Stomach (tissue), 9 donors: ENCODE data around the gene AGBL4. TPM values are rescaled to one million over a fixed set of nuclear protein-coding genes. Genes with fewer than 3 reads are reported as not detected.

Source experiments
- DNase-seq, 2 donors: peaks; one replicate each; pipeline versions ENCODE4 v3.0.0 to v3.0.0-alpha.2; 2013 to 2019
- H3K27ac ChIP-seq, 5 donors: fragments of 200-600 bp in 4 of 5; sonication (generic) in 4 of 5; one replicate each; pipeline ENCODE4 v1.5.1; 2013 to 2019; ENCODE audit warnings: mild to moderate bottlenecking in 1 of 5, moderate library complexity in 1 of 5
- H3K27me3 ChIP-seq, 3 donors: fragments of 200-600 bp; sonication (generic); one replicate each; pipeline ENCODE4 v1.5.1; 2017 to 2019; ENCODE audit warnings: mixed run types in 1 of 3
- H3K36me3 ChIP-seq, 4 donors: fragments of 200-600 bp; sonication (generic); 1 replicate in 3 of 4; 2 replicates in 1 of 4; pipeline ENCODE4 v1.5.1; 2016 to 2019
- H3K4me1 ChIP-seq, 4 donors: fragments of 200-600 bp; sonication (generic); one replicate each; pipeline ENCODE4 v1.5.1; 2016 to 2019
- H3K4me3 ChIP-seq, 4 donors: fragments of 200-600 bp; sonication (generic) in 3 of 4; one replicate each; pipeline ENCODE4 v1.5.1; 2016 to 2019; ENCODE audit warnings: mild to moderate bottlenecking in 1 of 4
- H3K9me3 ChIP-seq, 4 donors: fragments of 200-600 bp; sonication (generic); one replicate each; pipeline ENCODE4 v1.5.1; 2016 to 2019
- EP300 ChIP-seq: sonication (generic); formaldehyde crosslinking; IDR thresholded peaks from one replicate; pipeline ENCODE4 v1.6.1; 2017; ENCODE audit warnings: antibody characterized with exemption
- POLR2A ChIP-seq, 4 donors: fragments of 450-650 bp; IDR thresholded peaks; one replicate each; pipeline ENCODE4 v1.6.1; 2016; ENCODE audit warnings: antibody characterized with exemption in 4 of 4, control low read depth in 2 of 4, mild to moderate bottlenecking in 1 of 4, moderate library complexity in 1 of 4
- POLR2AphosphoS5 ChIP-seq, 3 donors: sonication (generic); formaldehyde crosslinking; IDR thresholded peaks; one replicate each; pipeline ENCODE4 v1.6.1; 2016; ENCODE audit warnings: antibody characterized with exemption in 3 of 3
- WGBS, 5 donors: extraction: QIAGEN DNeasy Blood & Tissue Kit in 3 of 5; methylation state at CpG; one replicate each; pipeline versions ENCODE4 v1.1.5 to v1.1.7; 2013 to 2018; 5-methylcytosine and 5-hydroxymethylcytosine counted together
- intact Hi-C: fragments of 100-400 bp; cut with DNase I; formaldehyde crosslinking; loops from one replicate; pipeline ENCODE4 v1.15.1; 2023; ENCODE audit warnings: low total_unique reads
- polyA plus RNA-seq, 3 donors: library from polyadenylated mRNA; stranded (reverse); fragments of 200-250 nt; gene quantifications; one replicate each; pipeline ENCODE4 v1.2.3, GENCODE V29; 2013
- total RNA-seq, 5 donors: library from RNA; depleted of rRNA; stranded (reverse); fragments of >200 nt; gene quantifications; one replicate each; pipeline versions ENCODE4 v1.1.0 to v1.2.3, GENCODE V29; 2014 to 2016
- TF ChIP-seq, protein P1 (sequence below), 7 experiments: fragments of 450-650 bp in 4 of 7; fragments of 200-600 bp in 3 of 7; sonication (generic) in 3 of 7; IDR thresholded peaks; one replicate each; pipeline ENCODE4 v1.5.1; 2016 to 2019; ENCODE audit warnings: antibody characterized with exemption in 7 of 7, control low read depth in 2 of 7, mild to moderate bottlenecking in 1 of 7
- donor health status: healthy with polysubstance abuse.
- donor health status: Bipolar disorder and iron deficiency.
- donor health status: healthy.

AGBL4 gene
- total and polyA plus RNA-seq, 8 donors = 0.92 TPM; not detected in 7

DNA sequence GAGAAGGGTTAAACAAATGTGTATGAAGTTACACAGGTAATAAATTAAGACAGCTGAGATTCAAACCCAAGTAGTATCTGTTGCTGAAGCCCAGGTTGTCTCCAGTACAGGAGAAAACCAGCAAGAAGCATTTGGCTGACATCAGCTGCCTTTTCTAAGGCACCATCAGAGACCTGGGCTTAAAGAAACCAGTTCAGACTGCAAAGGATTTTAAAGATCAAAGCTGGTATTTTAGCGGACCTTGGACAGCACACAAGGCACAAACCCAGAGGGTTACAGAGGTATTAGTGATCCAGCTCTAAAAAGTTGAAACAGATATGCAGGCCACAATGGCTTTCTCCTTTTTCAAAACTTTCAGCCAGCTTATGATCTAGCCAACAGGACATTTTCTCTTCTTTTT lies 1270.5 kb downstream of the AGBL4 start:
- H3K9me3 ChIP-seq = no peaks in the 10 kb centered on the region
- intact Hi-C loops = no loop called here
- H3K27me3 ChIP-seq = no peaks in the 10 kb centered on the region
- H3K4me1 ChIP-seq = no peaks in the 10 kb centered on the region
- H3K36me3 ChIP-seq = peaks cover 0 to 64% (median 40%) of the 10 kb centered on the region in 4 donors
- WGBS, 5 donors = 53 to 76% (median 67%) methylated on average over 1 of the region's 1 CpG
- H3K4me3 ChIP-seq = no peak overlapping the region
- no peak for DNase-seq
- H3K27ac ChIP-seq = no peak overlapping the region
- no peak for TF ChIP-seq POLR2A (IDR thresholded peaks at IDR 0.05)
- TF ChIP-seq, protein P1, sequence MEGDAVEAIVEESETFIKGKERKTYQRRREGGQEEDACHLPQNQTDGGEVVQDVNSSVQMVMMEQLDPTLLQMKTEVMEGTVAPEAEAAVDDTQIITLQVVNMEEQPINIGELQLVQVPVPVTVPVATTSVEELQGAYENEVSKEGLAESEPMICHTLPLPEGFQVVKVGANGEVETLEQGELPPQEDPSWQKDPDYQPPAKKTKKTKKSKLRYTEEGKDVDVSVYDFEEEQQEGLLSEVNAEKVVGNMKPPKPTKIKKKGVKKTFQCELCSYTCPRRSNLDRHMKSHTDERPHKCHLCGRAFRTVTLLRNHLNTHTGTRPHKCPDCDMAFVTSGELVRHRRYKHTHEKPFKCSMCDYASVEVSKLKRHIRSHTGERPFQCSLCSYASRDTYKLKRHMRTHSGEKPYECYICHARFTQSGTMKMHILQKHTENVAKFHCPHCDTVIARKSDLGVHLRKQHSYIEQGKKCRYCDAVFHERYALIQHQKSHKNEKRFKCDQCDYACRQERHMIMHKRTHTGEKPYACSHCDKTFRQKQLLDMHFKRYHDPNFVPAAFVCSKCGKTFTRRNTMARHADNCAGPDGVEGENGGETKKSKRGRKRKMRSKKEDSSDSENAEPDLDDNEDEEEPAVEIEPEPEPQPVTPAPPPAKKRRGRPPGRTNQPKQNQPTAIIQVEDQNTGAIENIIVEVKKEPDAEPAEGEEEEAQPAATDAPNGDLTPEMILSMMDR (IDR thresholded peaks at IDR 0.05) = no peak
- no peak for TF ChIP-seq POLR2AphosphoS5 (IDR thresholded peaks at IDR 0.05)

DNA sequence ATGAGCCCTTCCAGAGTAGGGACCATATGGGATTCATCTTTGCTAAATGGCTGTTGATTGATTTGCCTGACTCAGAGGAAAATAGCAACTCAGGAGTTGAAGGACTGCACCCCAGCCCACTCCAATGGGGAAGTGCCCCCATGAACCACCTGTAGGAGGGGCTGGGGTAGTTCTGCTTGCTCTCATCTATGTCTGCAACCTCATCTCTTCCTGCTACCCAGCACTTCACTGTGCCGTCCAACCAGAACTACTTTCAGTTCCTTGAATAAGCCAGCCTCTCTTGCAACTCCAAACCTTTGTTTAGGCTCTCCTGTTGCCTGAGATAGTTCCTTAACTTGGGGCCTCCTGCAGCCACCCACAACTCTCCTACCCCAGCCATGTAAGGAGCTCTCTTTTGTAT lies 1273.6 kb downstream of the AGBL4 start:
- no peaks in the 10 kb centered on the region for H3K4me1 ChIP-seq
- TF ChIP-seq, protein P1 (IDR thresholded peaks at IDR 0.05) = no peak
- TF ChIP-seq POLR2A (IDR thresholded peaks at IDR 0.05) = no peak
- TF ChIP-seq POLR2AphosphoS5 (IDR thresholded peaks at IDR 0.05) = no peak
- no peak for TF ChIP-seq EP300
- no peak for DNase-seq
- WGBS, 5 donors = 67 to 89% (median 81%) methylated on average over 1 of the region's 1 CpG
- no peak overlapping the region for H3K4me3 ChIP-seq
- peaks cover 0 to 61% (median 29%) of the 10 kb centered on the region in 4 donors for H3K36me3 ChIP-seq
- H3K27me3 ChIP-seq = no peaks in the 10 kb centered on the region
- no peaks in the 10 kb centered on the region for H3K9me3 ChIP-seq
- no peak overlapping the region for H3K27ac ChIP-seq
- intact Hi-C loops = no loop called here

DNA sequence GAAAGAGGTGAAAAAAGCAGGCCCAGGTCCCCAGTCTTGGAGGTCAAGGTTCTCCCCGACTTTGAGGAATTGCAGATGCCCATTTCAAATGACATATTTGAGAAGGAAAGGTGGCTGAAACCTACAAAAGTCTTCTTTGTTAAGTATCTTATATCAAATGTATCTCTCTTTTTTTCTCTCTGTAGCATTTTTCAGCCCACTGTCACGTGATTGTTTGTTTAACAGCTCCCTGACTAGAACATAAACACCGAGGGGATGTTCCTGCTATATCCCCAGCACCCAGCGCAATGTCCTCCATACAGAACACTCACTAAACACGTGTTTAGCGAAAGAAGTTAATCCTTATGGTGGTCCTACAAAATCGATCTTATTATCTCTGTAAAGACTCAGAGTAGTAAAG lies 1274.7 kb downstream of the AGBL4 start:
- Histone ChIP-seq H3K4me3 (no peak overlapping the region), H3K27ac (no peak overlapping the region), H3K36me3 (peaks cover 0 to 65% (median 34%) of the 10 kb centered on the region in 4 donors), H3K4me1 (no peaks in the 10 kb centered on the region), H3K27me3 (no peaks in the 10 kb centered on the region), H3K9me3 (no peaks in the 10 kb centered on the region)
- 67 to 77% (median 76%) methylated on average over 7 of the region's 7 CpGs for WGBS, 5 donors
- TF ChIP-seq POLR2A (IDR thresholded peaks at IDR 0.05) (no peak), EP300 (no peak), POLR2AphosphoS5 (IDR thresholded peaks at IDR 0.05) (no peak)
- TF ChIP-seq, protein P1 (IDR thresholded peaks at IDR 0.05) = no peak
- intact Hi-C loops = no loop called here
- DNase-seq = no peak

DNA sequence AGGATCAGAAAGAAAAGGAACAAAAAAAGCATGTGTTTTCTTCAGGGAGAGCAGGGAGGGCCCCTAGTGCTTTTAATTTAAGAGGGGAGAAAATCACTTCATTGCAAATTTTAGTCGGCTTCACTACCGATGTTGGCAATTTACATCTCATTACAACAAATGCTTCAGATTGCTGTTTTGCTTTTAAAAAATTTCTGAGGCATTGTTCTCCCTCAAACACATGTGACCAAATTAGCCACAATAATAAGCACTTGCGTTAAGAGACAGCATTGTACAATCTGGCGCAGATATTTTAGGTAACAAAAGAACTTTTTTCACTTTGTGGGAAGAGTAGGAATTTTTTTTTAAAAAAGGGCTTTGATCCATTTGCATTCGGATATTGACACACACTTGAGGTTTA lies 1276.8 kb downstream of the AGBL4 start:
- 82 to 94% (median 91%) methylated on average over 5 of the region's 5 CpGs for WGBS, 5 donors
- TF ChIP-seq POLR2AphosphoS5 (IDR thresholded peaks at IDR 0.05) (no peak), EP300 (no peak), POLR2A (IDR thresholded peaks at IDR 0.05) (no peak)
- TF ChIP-seq, protein P1 (IDR thresholded peaks at IDR 0.05) = no peak

More for the DNA sequence above, 1276.8 kb downstream of the AGBL4 start:
- Histone ChIP-seq H3K9me3 (no peaks in the 10 kb centered on the region), H3K36me3 (peaks cover 0 to 59% (median 36%) of the 10 kb centered on the region in 4 donors), H3K27ac (no peak overlapping the region), H3K4me1 (no peaks in the 10 kb centered on the region), H3K27me3 (no peaks in the 10 kb centered on the region), H3K4me3 (no peak overlapping the region)
- intact Hi-C loops = no loop called here
- DNase-seq = no peak
